AG04450 (cell line): Measurements from ENCODE around the gene MLEC. TPM values are rescaled to one million over a fixed set of nuclear protein-coding genes. Genes with fewer than 3 reads are reported as not detected.

Experiments
- CTCF ChIA-PET: fragments of 300-600, 350-600 bp; formaldehyde crosslinking; extraction: SDS; loops from one replicate; lab custom pipeline; 2022; ENCODE audit warnings: antibody characterized with exemption, inconsistent platforms; lab: Charles Lee
- POLR2A ChIA-PET: fragments of 350-600 bp; formaldehyde crosslinking; extraction: SDS; loops from one replicate; lab custom pipeline; 2021; ENCODE audit warnings: antibody characterized with exemption, inconsistent platforms; lab: Yijun Ruan, JAX
- DNase-seq: peaks from one replicate; pipeline ENCODE4 v3.0.0-alpha.2; 2011; ENCODE audit warnings: low read depth, low spot score
- H3K27ac ChIP-seq: one replicate; pipeline ENCODE4 v1.5.1; 2012; ENCODE audit warnings: low read depth, low read length, control low read depth
- H3K27me3 ChIP-seq: one replicate; pipeline ENCODE4 v1.6.0; 2012; ENCODE audit warnings: low read length; ENCODE audit not compliant: control insufficient read depth, insufficient read depth
- H3K4me3 ChIP-seq: 2 replicates; pipeline ENCODE4 v1.5.1; 2011; ENCODE audit warnings: mild to moderate bottlenecking, low read depth, low read length, control low read depth
- H3K9me3 ChIP-seq: 2 replicates; pipeline ENCODE4 v1.5.1; 2012; ENCODE audit warnings: low read length; ENCODE audit not compliant: control insufficient read depth, insufficient read depth
- polyA plus RNA-seq: library from polyadenylated mRNA; depleted of rRNA; stranded (reverse); fragments of >200 nt; gene quantifications from 2 replicates; pipeline ENCODE4 v1.2.3, GENCODE V29; 2011
- TF ChIP-seq, protein P1 (sequence below): IDR thresholded peaks from 2 replicates; pipeline ENCODE4 v1.5.1; 2011; ENCODE audit warnings: low read depth, low read length, control low read depth, inconsistent platforms

MLEC gene
- polyA plus RNA-seq, 1 experiment, result 76.7 TPM

GRCh38 chr12:120739821-120740613 is 53.1 kb downstream of the MLEC start:
- no peak overlapping the region for H3K4me3 ChIP-seq

DNA sequence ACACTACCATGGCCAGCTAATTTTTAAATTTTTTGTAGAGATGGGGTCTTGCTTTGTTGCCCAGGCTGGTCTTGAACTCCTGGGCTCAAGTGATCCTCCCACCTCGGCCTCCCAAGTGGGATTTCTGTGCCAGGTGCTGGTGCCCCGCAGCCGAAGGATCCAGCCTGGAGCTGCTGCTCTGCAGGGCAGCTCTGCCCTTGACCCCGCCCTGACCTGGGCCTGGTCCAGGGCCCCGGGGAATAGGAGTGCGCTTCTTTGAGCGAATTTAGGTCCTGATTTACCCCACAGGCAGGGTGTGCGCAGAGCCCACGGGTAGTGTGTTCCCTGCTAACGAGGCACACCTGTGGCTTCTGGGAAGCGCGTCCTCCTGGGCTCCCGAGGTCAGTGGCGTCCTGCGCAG is 53.9 kb downstream of the MLEC start:
- Histone ChIP-seq H3K27ac (no peak overlapping the region), H3K27me3 (peaks cover 2% of the 10 kb centered on the region), H3K4me3 (no peak overlapping the region), H3K9me3 (no peaks in the 10 kb centered on the region; the same call in 1 of the 2 replicates)
- DNase-seq, result no peak
- POLR2A ChIA-PET, result no interaction called here
- TF ChIP-seq, protein P1, sequence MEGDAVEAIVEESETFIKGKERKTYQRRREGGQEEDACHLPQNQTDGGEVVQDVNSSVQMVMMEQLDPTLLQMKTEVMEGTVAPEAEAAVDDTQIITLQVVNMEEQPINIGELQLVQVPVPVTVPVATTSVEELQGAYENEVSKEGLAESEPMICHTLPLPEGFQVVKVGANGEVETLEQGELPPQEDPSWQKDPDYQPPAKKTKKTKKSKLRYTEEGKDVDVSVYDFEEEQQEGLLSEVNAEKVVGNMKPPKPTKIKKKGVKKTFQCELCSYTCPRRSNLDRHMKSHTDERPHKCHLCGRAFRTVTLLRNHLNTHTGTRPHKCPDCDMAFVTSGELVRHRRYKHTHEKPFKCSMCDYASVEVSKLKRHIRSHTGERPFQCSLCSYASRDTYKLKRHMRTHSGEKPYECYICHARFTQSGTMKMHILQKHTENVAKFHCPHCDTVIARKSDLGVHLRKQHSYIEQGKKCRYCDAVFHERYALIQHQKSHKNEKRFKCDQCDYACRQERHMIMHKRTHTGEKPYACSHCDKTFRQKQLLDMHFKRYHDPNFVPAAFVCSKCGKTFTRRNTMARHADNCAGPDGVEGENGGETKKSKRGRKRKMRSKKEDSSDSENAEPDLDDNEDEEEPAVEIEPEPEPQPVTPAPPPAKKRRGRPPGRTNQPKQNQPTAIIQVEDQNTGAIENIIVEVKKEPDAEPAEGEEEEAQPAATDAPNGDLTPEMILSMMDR, result no peak
- CTCF ChIA-PET, result no interaction called here

More at GRCh38 chr12:120739821-120740613, 53.1 kb downstream of the MLEC start:
- DNase-seq, result no peak
- Histone ChIP-seq H3K9me3 (no peaks in the 10 kb centered on the region; the same call in 1 of the 2 replicates), H3K27me3 (peaks cover 2% of the 10 kb centered on the region), H3K27ac (no peak overlapping the region)
- TF ChIP-seq, protein P1, result no peak
- ChIA-PET POLR2A (interaction anchor here (0.5 kb wide), 1 partner anchor 92 kb away, joined by 3 read pairs; no protein-coding TSS in a partner anchor), CTCF (interaction anchor here (2.6 kb wide), 1 partner anchor 231 kb away, joined by 16 read pairs; no protein-coding TSS in a partner anchor)

- H3K27me3 ChIP-seq, result peaks cover 2% of the 10 kb centered on the region
- no peaks in the 10 kb centered on the region; the same call in 1 of the 2 replicates for H3K9me3 ChIP-seq
- no peak overlapping the region for H3K4me3 ChIP-seq
- ChIA-PET CTCF (no interaction called here), POLR2A (no interaction called here)
- TF ChIP-seq, protein P1, result no peak
- no peak overlapping the region for H3K27ac ChIP-seq
- no peak for DNase-seq
These were observed 54.8 kb downstream of the MLEC start for GRCh38 chr12:120741476-120742421.

- H3K27ac ChIP-seq, result no peak overlapping the region
- H3K4me3 ChIP-seq, result no peak overlapping the region
- TF ChIP-seq, protein P1, result no peak
- H3K9me3 ChIP-seq, result no peaks in the 10 kb centered on the region
- DNase-seq, result no peak
- ChIA-PET POLR2A (no interaction called here), CTCF (no interaction called here)
- peaks cover 5% of the 10 kb centered on the region for H3K27me3 ChIP-seq
These were observed 58.1 kb downstream of the MLEC start for GRCh38 chr12:120744922-120745493.
